ENCODE measurements around the gene SEC23IP. TPM values are rescaled to one million over a fixed set of nuclear protein-coding genes. Genes with fewer than 3 reads are reported as not detected.

Gene SEC23IP
- total RNA-seq, 1 donor from 2014 or later = 39.2 TPM

DNA sequence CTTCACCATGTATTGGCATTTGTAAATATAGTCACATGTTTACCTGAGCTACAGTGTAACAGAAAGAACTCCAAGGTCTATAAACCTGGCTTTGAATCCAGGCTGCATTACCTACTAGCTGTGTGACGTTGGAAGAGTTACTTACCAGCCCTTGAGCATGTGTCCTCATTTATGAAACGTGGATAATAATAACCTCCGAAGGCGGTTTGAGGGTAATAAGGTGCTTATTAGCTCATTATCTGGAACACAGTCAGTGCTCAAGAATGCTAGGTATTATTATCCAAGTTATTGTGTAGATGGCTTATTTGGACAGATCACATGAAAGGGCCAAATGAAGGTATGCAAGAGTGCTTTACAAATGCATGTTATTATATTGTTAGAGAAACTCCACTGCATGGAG, 64.9 kb downstream of the SEC23IP start:
- no peak overlapping the region for H2AFZ ChIP-seq (replicated peaks)
- H3K36me3 ChIP-seq = no peaks in the 10 kb centered on the region
- H3K27ac ChIP-seq = no peak overlapping the region
- H4K20me1 ChIP-seq (ENCODE audit: low read depth) = no peaks in the 10 kb centered on the region
- Mint-ChIP-seq H3K4me1 (no peaks in the 10 kb centered on the region), H3K4me3 (no peak overlapping the region), H3K36me3 (no peaks in the 10 kb centered on the region), H3K27ac (no peak overlapping the region), H3K9me3 (no peaks in the 10 kb centered on the region), H3K27me3 (ENCODE audit: insufficient read depth, low read depth) (peaks cover 7% of the 10 kb centered on the region)
- no peaks in the 10 kb centered on the region for H3F3A ChIP-seq (ENCODE audit: low read depth)
- no peaks in the 10 kb centered on the region for H3K9me3 ChIP-seq (ENCODE audit: low read depth)
- no peaks in the 10 kb centered on the region for H3K79me2 ChIP-seq (ENCODE audit: low read depth)
- H3K4me1 ChIP-seq = no peaks in the 10 kb centered on the region
- no peak for DNase-seq (ENCODE audit: low spot score)
- no peak overlapping the region for H3K9ac ChIP-seq
- no peaks in the 10 kb centered on the region for H3K27me3 ChIP-seq
- TF ChIP-seq EZH2phosphoT487 (IDR thresholded peaks at IDR 0.05) (no peak), EZH2 (IDR thresholded peaks at IDR 0.05) (no peak)
- TF ChIP-seq, protein P1, sequence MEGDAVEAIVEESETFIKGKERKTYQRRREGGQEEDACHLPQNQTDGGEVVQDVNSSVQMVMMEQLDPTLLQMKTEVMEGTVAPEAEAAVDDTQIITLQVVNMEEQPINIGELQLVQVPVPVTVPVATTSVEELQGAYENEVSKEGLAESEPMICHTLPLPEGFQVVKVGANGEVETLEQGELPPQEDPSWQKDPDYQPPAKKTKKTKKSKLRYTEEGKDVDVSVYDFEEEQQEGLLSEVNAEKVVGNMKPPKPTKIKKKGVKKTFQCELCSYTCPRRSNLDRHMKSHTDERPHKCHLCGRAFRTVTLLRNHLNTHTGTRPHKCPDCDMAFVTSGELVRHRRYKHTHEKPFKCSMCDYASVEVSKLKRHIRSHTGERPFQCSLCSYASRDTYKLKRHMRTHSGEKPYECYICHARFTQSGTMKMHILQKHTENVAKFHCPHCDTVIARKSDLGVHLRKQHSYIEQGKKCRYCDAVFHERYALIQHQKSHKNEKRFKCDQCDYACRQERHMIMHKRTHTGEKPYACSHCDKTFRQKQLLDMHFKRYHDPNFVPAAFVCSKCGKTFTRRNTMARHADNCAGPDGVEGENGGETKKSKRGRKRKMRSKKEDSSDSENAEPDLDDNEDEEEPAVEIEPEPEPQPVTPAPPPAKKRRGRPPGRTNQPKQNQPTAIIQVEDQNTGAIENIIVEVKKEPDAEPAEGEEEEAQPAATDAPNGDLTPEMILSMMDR (IDR thresholded peaks at IDR 0.05) = no peak
- H3K4me3 ChIP-seq = no peak overlapping the region
- H3K4me2 ChIP-seq = no peak overlapping the region

DNA sequence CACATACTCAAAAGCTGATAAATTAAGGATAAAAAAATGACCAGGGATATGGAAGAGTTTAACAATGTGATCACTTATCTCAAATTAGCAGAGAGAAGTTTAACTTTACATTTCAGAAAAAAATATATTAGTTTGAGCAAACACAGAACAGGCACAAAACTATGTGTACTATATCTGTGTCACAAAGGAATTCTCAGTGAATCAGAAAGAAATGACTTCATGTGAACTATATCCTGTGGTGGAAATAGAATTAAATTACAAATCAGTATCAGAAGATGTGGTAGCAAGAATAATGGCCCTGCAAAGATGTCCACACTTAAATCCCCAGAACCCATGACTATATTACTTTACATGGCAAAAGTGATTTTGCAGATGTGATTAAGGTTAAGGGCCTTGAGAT, 70.3 kb downstream of the SEC23IP start:
- Histone ChIP-seq H3K9me3 (ENCODE audit: low read depth) (peaks cover 4% of the 10 kb centered on the region), H3K4me3 (no peak overlapping the region), H3K27ac (no peak overlapping the region), H3K4me2 (no peak overlapping the region), H3K79me2 (ENCODE audit: low read depth) (no peaks in the 10 kb centered on the region), H3K27me3 (no peaks in the 10 kb centered on the region), H3F3A (ENCODE audit: low read depth) (no peaks in the 10 kb centered on the region), H3K9ac (no peak overlapping the region), H2AFZ (replicated peaks) (no peak overlapping the region), H3K4me1 (no peaks in the 10 kb centered on the region), H3K36me3 (no peaks in the 10 kb centered on the region), H4K20me1 (ENCODE audit: low read depth) (no peaks in the 10 kb centered on the region)
- H3K4me3 Mint-ChIP-seq = no peak overlapping the region
- no peak for DNase-seq (ENCODE audit: low spot score)
- no peaks in the 10 kb centered on the region for H3K36me3 Mint-ChIP-seq
- H3K4me1 Mint-ChIP-seq = no peaks in the 10 kb centered on the region
- H3K9me3 Mint-ChIP-seq = peaks cover 12% of the 10 kb centered on the region
- H3K27ac Mint-ChIP-seq = no peak overlapping the region
- TF ChIP-seq, protein P1 (IDR thresholded peaks at IDR 0.05) = no peak
- TF ChIP-seq EZH2 (IDR thresholded peaks at IDR 0.05) (no peak), EZH2phosphoT487 (IDR thresholded peaks at IDR 0.05) (no peak)
- peaks cover 5% of the 10 kb centered on the region for H3K27me3 Mint-ChIP-seq (ENCODE audit: insufficient read depth, low read depth)

DNA sequence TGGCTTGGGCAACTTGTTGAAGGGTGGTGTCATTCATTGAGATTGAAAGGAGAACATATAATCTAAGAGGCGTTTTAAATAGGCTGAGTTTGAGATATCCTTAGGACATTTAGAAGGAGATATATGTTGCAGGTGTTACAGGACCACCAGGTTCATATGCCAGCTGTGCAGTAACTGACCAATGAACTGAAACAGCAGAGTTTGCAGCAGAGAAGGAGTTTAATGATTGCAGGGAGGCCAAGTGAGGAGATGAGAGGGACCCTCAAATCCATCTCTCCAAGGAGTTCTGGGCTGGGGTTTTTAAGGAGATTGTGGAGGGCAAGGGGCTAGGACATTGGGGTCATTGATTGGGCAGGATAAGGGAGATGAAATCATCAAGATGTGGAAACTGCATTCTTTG, 74.5 kb downstream of the SEC23IP start:
- H3K79me2 ChIP-seq (ENCODE audit: low read depth) = no peaks in the 10 kb centered on the region
- no peak overlapping the region for H3K27ac ChIP-seq
- H3K36me3 ChIP-seq = no peaks in the 10 kb centered on the region
- Mint-ChIP-seq H3K36me3 (no peaks in the 10 kb centered on the region), H3K9me3 (peaks cover 14% of the 10 kb centered on the region), H3K27me3 (ENCODE audit: insufficient read depth, low read depth) (peaks cover 6% of the 10 kb centered on the region), H3K27ac (no peak overlapping the region), H3K4me1 (no peaks in the 10 kb centered on the region), H3K4me3 (no peak overlapping the region)
- no peak for DNase-seq (ENCODE audit: low spot score)
- peaks cover 4% of the 10 kb centered on the region for H3K9me3 ChIP-seq (ENCODE audit: low read depth)
- no peak overlapping the region for H2AFZ ChIP-seq (replicated peaks)
- TF ChIP-seq, protein P1 (IDR thresholded peaks at IDR 0.05) = no peak
- TF ChIP-seq EZH2 (IDR thresholded peaks at IDR 0.05) = no peak
- no peak for TF ChIP-seq EZH2phosphoT487 (IDR thresholded peaks at IDR 0.05)
- no peaks in the 10 kb centered on the region for H3K4me1 ChIP-seq
- H3K4me2 ChIP-seq = no peak overlapping the region
- H3K9ac ChIP-seq = no peak overlapping the region
- H3K27me3 ChIP-seq = no peaks in the 10 kb centered on the region
- H4K20me1 ChIP-seq (ENCODE audit: low read depth) = no peaks in the 10 kb centered on the region
- H3K4me3 ChIP-seq = no peak overlapping the region
- no peaks in the 10 kb centered on the region for H3F3A ChIP-seq (ENCODE audit: low read depth)
